CD14-positive monocyte (primary cell): Measurements from ENCODE around the gene HSD17B8. TPM values are rescaled to one million over a fixed set of nuclear protein-coding genes. Genes with fewer than 3 reads are reported as not detected.

Source experiments
- DNase-seq, 3 donors: peaks; one replicate each; pipeline ENCODE4 v3.0.0-alpha.2; 2011 to 2022
- H2AFZ ChIP-seq: 2 replicates; pipeline ENCODE4 v1.6.0; 2012; ENCODE audit warnings: mild to moderate bottlenecking, low read depth, low read length, inconsistent platforms; ENCODE audit not compliant: insufficient read depth, poor library complexity, severe bottlenecking
- H3K27ac ChIP-seq, 2 donors: 1 replicate in 1 of 2; 2 replicates in 1 of 2; pipeline ENCODE4 v1.5.1; 2012 to 2013; ENCODE audit warnings: low read length in 2 of 2, control low read depth in 1 of 2, inconsistent platforms in 1 of 2, low read depth in 1 of 2, mild to moderate bottlenecking in 1 of 2
- H3K27me3 ChIP-seq, 2 donors: one replicate each; pipeline versions ENCODE4 v1.6.0 to v1.6.1; 2011 to 2013; ENCODE audit warnings: low read length in 2 of 2; ENCODE audit not compliant: control insufficient read depth in 2 of 2, insufficient read depth in 2 of 2
- H3K36me3 ChIP-seq, 2 donors: replicated peaks in 1 of 2; 1 replicate in 1 of 2; 2 replicates in 1 of 2; pipeline versions ENCODE4 v1.5.1 to v1.6.1; 2012 to 2013; ENCODE audit warnings: low read length in 2 of 2, control low read depth in 1 of 2, inconsistent platforms in 1 of 2, mild to moderate bottlenecking in 1 of 2; ENCODE audit not compliant: insufficient read depth in 2 of 2, control insufficient read depth in 1 of 2
- H3K4me1 ChIP-seq, 2 donors: 1 replicate in 1 of 2; 2 replicates in 1 of 2; pipeline versions ENCODE4 v1.5.1 to v1.6.1; 2012 to 2013; ENCODE audit warnings: low read length in 2 of 2, control low read depth in 1 of 2, inconsistent platforms in 1 of 2, mild to moderate bottlenecking in 1 of 2, moderate library complexity in 1 of 2; ENCODE audit not compliant: insufficient read depth in 2 of 2, control insufficient read depth in 1 of 2
- H3K4me2 ChIP-seq: replicated peaks from 2 replicates; pipeline ENCODE3; 2012; ENCODE audit warnings: low read length, moderate library complexity, mild to moderate bottlenecking; ENCODE audit not compliant: poor library complexity, severe bottlenecking; ENCODE audit errors: extremely low read depth
- H3K4me3 ChIP-seq, 3 experiments: fragments of 200-600 bp in 1 of 3; sonication (generic) in 1 of 3; replicated peaks in 1 of 3; 1 replicate in 2 of 3; 2 replicates in 1 of 3; pipeline ENCODE4 v1.5.1; 2011 to 2013; ENCODE audit warnings: low read length in 3 of 3, mild to moderate bottlenecking in 3 of 3, control low read depth in 2 of 3, low read depth in 2 of 3, inconsistent platforms in 1 of 3, moderate library complexity in 1 of 3
- H3K79me2 ChIP-seq: 2 replicates; pipeline ENCODE4 v1.6.0; 2012; ENCODE audit warnings: mild to moderate bottlenecking, control low read depth, inconsistent platforms, low read length, moderate library complexity; ENCODE audit not compliant: insufficient read depth
- H3K9ac ChIP-seq: 2 replicates; pipeline ENCODE4 v1.6.0; 2017; ENCODE audit warnings: low read length, mild to moderate bottlenecking; ENCODE audit not compliant: insufficient read depth, poor library complexity, severe bottlenecking
- H3K9me3 ChIP-seq, 2 donors: replicated peaks in 1 of 2; 1 replicate in 1 of 2; 2 replicates in 1 of 2; pipeline versions ENCODE4 v1.5.1 to v1.6.1; 2012 to 2013; ENCODE audit warnings: low read length in 2 of 2, control low read depth in 1 of 2; ENCODE audit not compliant: control insufficient read depth in 1 of 2, insufficient read depth in 1 of 2
- H4K20me1 ChIP-seq: 2 replicates; pipeline ENCODE4 v1.6.0; 2012; ENCODE audit warnings: mild to moderate bottlenecking, low read length, control low read depth, moderate library complexity; ENCODE audit not compliant: insufficient read depth
- H3K27ac Mint-ChIP-seq, 7 donors: one replicate each; pipeline ENCODE4 v1.8.0; 2020; ENCODE audit warnings: mild to moderate bottlenecking in 7 of 7, mixed read lengths in 7 of 7, moderate library complexity in 6 of 7, inconsistent platforms in 2 of 7
- H3K27me3 Mint-ChIP-seq, 3 donors: one replicate each; pipeline ENCODE4 v1.8.0; 2021 to 2022; ENCODE audit warnings: low read depth in 3 of 3, mild to moderate bottlenecking in 3 of 3, mixed read lengths in 3 of 3, moderate library complexity in 3 of 3, inconsistent platforms in 1 of 3
- H3K36me3 Mint-ChIP-seq, 2 donors: one replicate each; pipeline ENCODE4 v1.8.0; 2020; ENCODE audit warnings: mixed read lengths in 2 of 2, inconsistent platforms in 1 of 2, mild to moderate bottlenecking in 1 of 2
- H3K4me1 Mint-ChIP-seq: one replicate; pipeline ENCODE4 v1.8.0; 2020; ENCODE audit warnings: mild to moderate bottlenecking, mixed read lengths
- H3K4me3 Mint-ChIP-seq, 2 donors: one replicate each; pipeline ENCODE4 v1.8.0; 2020; ENCODE audit warnings: mild to moderate bottlenecking in 2 of 2, mixed read lengths in 2 of 2, moderate library complexity in 1 of 2
- H3K9me3 Mint-ChIP-seq, 7 donors: one replicate each; pipeline ENCODE4 v1.8.0; 2020 to 2022; ENCODE audit warnings: mixed read lengths in 7 of 7, mild to moderate bottlenecking in 6 of 7, moderate library complexity in 6 of 7, inconsistent platforms in 2 of 7
- CTCF ChIP-seq: fragments of 200-600 bp; IDR thresholded peaks from one replicate; pipeline ENCODE4 v1.8.0; 2022; ENCODE audit warnings: antibody characterized with exemption, mild to moderate bottlenecking
- WGBS: methylation state at CpG from one replicate; pipeline ENCODE4 v1.1.5; 2013; ENCODE audit warnings: missing lambda C conversion rate; ENCODE audit not compliant: insufficient coverage; 5-methylcytosine and 5-hydroxymethylcytosine counted together
- intact Hi-C, 2 donors: fragments of 100-400 bp; cut with micrococcal nuclease; formaldehyde crosslinking; loops; one replicate each; pipeline versions ENCODE4 v1.15.0 to v1.15.1; 2023
- polyA plus RNA-seq, 3 donors: library from polyadenylated mRNA; depleted of rRNA in 1 of 3; unstranded in 2 of 3; stranded (reverse) in 1 of 3; fragments of 300-500 nt in 2 of 3; fragments of >200 nt in 1 of 3; fragmentation: Illumina TruSeq in 2 of 3; gene quantifications; 1 replicate in 2 of 3; 2 replicates in 1 of 3; pipeline ENCODE4 v1.2.3, GENCODE V29; 2012 to 2021

Gene HSD17B8
- polyA plus RNA-seq, 3 donors: 3.8 to 10.6 (median 4.7) TPM

- Histone ChIP-seq H3K4me3 (peak overlapping the region in 2 of 3 experiments; percentile 74 to 84), H2AFZ (no peak overlapping the region), H3K9ac (no peak overlapping the region), H3K36me3 (peaks cover 20 to 21% of the 10 kb centered on the region in 2 donors), H3K9me3 (no peaks in the 10 kb centered on the region), H4K20me1 (peaks cover 20% of the 10 kb centered on the region), H3K27ac (no peak overlapping the region), H3K4me2 (peak overlapping the region; percentile 90), H3K27me3 (no peaks in the 10 kb centered on the region), H3K4me1 (peaks cover 46 to 63% of the 10 kb centered on the region in 2 donors), H3K79me2 (peaks cover 40% of the 10 kb centered on the region)
- peak overlapping the region; percentile 62 to 78 for H3K4me3 Mint-ChIP-seq
- intact Hi-C loops: loop anchor here (5.0 to 10.0 kb wide), 2 partner anchors 93 to 211 kb away; partner anchors contain the start of genes CUTA (in 1 of the 2), PHF1 (in 1 of the 2) and RGL2 (in 1 of the 2)
- H3K27me3 Mint-ChIP-seq: peaks cover 0 to 13% (median 12%) of the 10 kb centered on the region in 3 donors
- peaks cover 22 to 23% of the 10 kb centered on the region in 2 donors for H3K36me3 Mint-ChIP-seq
- no CpG with 5 or more reads among the region's 4 CpGs for WGBS
- TF ChIP-seq CTCF: no peak
- no peak for DNase-seq
- peaks cover 0 to 3% (median 0%) of the 10 kb centered on the region in 7 donors for H3K9me3 Mint-ChIP-seq
- peak overlapping the region in 4 of 7 donors; percentile 8 to 84 (median 60) for H3K27ac Mint-ChIP-seq
- peaks cover 55% of the 10 kb centered on the region for H3K4me1 Mint-ChIP-seq
Observed at GRCh38 chr6:33204165-33204414, 365 bp upstream of the HSD17B8 start.

GRCh38 chr6:33205191-33206026 is 954 bp downstream of the HSD17B8 start:
- peaks cover 27 to 31% of the 10 kb centered on the region in 2 donors for H3K36me3 ChIP-seq
- H3K27me3 Mint-ChIP-seq: peaks cover 0 to 13% (median 12%) of the 10 kb centered on the region in 3 donors
- H3K4me2 ChIP-seq: peak overlapping the region; percentile 90
- peaks cover 29 to 35% of the 10 kb centered on the region in 2 donors for H3K36me3 Mint-ChIP-seq
- no peak for TF ChIP-seq CTCF
- H3K9ac ChIP-seq: peak overlapping the region; percentile 56
- no peaks in the 10 kb centered on the region for H3K27me3 ChIP-seq
- H3K9me3 ChIP-seq: no peaks in the 10 kb centered on the region
- peak overlapping the region in 5 of 7 donors; percentile 12 to 77 (median 66) for H3K27ac Mint-ChIP-seq
- peaks cover 27% of the 10 kb centered on the region for H3K79me2 ChIP-seq
- H2AFZ ChIP-seq: peak overlapping the region; percentile 84
- peak overlapping the region; percentile 83 to 90 for H3K4me3 Mint-ChIP-seq
- no CpG with 5 or more reads among the region's 17 CpGs for WGBS
- H3K4me1 Mint-ChIP-seq: peaks cover 51% of the 10 kb centered on the region
- peaks cover 13% of the 10 kb centered on the region for H4K20me1 ChIP-seq
- H3K4me1 ChIP-seq: peaks cover 38 to 56% of the 10 kb centered on the region in 2 donors
- H3K27ac ChIP-seq: no peak overlapping the region
- H3K9me3 Mint-ChIP-seq: peaks cover 0 to 3% (median 0%) of the 10 kb centered on the region in 7 donors
- intact Hi-C loops: loop anchor here in 1 of 2 donors (10.0 kb wide), 1 partner anchor 209 kb away; the partner anchor contains the start of genes CUTA and PHF1
- peak overlapping the region; percentile 62 to 84 (median 74) for H3K4me3 ChIP-seq
- DNase-seq: peak in 1 of 3 donors; percentile 62
